KOPT-K1 (cell line): ENCODE measurements around the gene MYOM3.

Source experiments
- H3K27ac ChIP-seq: fragments of 200-600 bp; sonication (generic); 2 replicates; pipeline ENCODE4 v1.5.1; 2016; ENCODE audit warnings: antibody characterized with exemption, mild to moderate bottlenecking, low read depth, low read length; ENCODE audit not compliant: poor library complexity, severe bottlenecking
- H3K36me3 ChIP-seq: fragments of 200-600 bp; sonication (generic); 2 replicates; pipeline ENCODE4 v1.5.1; 2017; ENCODE audit warnings: antibody characterized with exemption, mild to moderate bottlenecking, low read length, moderate library complexity; ENCODE audit not compliant: insufficient read depth
- H3K9me3 ChIP-seq: fragments of 200-600 bp; sonication (generic); 2 replicates; pipeline ENCODE4 v1.5.1; 2017; ENCODE audit warnings: antibody characterized with exemption, low read length, mild to moderate bottlenecking; ENCODE audit not compliant: insufficient read depth, poor library complexity, severe bottlenecking

Gene MYOM3

GRCh38 chr1:24111996-24112779 is at the start of gene MYOM3:
Gene MYOM3, minus strand, starts transcription at chr1:24112135. Its CDS starts 3,499 bp downstream, at chr1:24108636.
- Histone ChIP-seq H3K9me3 (no peaks in the 10 kb centered on the region), H3K36me3 (no peaks in the 10 kb centered on the region), H3K27ac (no peak within 1 kb of the TSS)

DNA sequence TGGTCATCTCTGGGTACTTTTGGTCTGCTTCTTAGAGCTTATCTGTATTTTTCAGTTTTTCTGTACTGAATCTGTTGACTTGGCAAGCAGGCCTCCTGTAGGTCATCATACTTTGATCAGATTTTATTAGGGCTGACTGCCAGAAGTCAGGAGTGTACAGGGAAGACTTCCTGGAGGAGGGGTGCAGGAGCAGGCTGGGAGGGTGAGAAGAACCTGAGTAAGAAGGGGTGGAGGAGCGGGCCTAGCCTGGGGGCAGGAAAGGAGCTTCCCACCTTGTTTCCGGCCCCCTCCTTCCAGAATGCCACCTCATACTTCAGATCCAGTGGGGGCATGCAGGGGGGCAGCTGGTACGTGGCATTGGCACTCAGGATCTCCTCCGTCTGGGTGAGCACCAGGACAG is 49.3 kb upstream of the MYOM3 start:
- Histone ChIP-seq H3K36me3 (no peaks in the 10 kb centered on the region), H3K27ac (no peak overlapping the region), H3K9me3 (no peaks in the 10 kb centered on the region)

DNA sequence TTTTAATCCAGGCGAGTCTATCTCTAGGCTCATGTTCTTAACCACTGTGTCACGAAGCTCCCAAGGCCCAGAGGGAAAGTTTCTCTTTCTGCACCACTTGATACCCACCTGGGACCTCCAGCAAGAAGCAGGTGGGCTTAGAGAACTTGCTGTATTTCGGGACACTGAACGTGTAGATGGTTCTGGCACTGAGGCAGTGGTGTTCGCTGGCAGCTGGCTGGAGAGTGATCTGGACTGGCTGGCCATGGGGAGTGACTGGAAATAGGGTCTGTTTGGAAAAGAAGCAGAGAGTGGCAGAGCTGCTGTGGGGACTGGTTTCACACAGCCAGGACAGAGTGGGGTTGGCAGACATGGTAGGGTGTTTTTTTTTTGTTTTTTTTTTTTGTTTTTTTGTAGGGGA is 47.4 kb upstream of the MYOM3 start:
- Histone ChIP-seq H3K27ac (no peak overlapping the region), H3K9me3 (no peaks in the 10 kb centered on the region), H3K36me3 (no peaks in the 10 kb centered on the region)

DNA sequence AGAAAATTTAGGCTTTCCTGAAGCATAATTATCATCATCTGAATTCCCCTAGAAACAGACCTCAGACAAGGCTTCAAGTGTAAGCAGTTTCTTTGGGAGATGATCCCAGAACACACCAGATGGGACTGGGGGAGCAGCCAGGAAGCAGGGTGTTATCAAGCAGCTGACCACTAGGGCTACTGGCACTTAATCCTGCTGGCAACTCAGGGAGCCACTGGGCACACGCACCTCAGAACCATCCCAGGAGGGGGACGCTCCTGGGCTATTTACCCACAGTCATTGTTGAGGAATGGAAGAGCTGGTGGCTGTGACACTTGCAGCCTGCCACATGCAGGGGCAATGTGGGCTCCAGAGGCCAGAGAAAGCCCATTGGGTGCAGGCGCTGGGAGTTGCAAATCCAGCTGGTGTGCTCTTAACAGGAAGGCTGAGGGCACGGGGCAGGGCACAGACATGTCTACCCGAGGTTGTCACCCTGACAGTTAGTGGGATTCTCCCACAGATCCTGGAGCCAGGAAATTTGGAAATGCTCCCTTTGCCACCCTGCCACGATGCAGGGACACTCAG is 46.1 kb upstream of the MYOM3 start:
- Histone ChIP-seq H3K9me3 (no peaks in the 10 kb centered on the region), H3K27ac (no peak overlapping the region), H3K36me3 (no peaks in the 10 kb centered on the region)

- Histone ChIP-seq H3K27ac (no peak overlapping the region), H3K9me3 (no peaks in the 10 kb centered on the region), H3K36me3 (no peaks in the 10 kb centered on the region)
Observed at GRCh38 chr1:24156542-24157260, 44.8 kb upstream of the MYOM3 start.

- no peaks in the 10 kb centered on the region for H3K9me3 ChIP-seq
- H3K27ac ChIP-seq: no peak overlapping the region
- H3K36me3 ChIP-seq: no peaks in the 10 kb centered on the region
Observed at GRCh38 chr1:24155011-24155782, 43.3 kb upstream of the MYOM3 start.

DNA sequence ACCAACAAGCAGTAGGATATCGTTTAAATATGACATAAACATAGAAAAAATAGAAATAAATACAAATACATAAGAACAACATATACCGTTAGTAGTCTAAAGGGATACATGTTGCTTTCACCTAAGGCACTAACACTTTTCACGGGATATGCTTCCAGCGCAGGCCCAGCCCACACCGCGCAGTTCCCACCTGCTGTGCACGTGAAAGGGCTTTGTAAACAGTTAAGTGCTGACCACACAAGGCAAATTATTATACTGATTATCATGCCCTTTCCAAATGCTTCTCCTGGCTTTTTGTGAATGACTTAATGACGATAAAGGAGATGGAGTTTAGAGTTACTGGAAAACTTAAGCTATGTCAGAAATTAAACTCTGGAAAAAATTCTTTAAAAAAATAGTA is 42.3 kb upstream of the MYOM3 start:
- H3K27ac ChIP-seq: no peak overlapping the region

GRCh38 chr1:24152631-24153494 is 40.9 kb upstream of the MYOM3 start:
- H3K27ac ChIP-seq: no peak overlapping the region
- no peaks in the 10 kb centered on the region for H3K36me3 ChIP-seq
- H3K9me3 ChIP-seq: no peaks in the 10 kb centered on the region

More for the DNA sequence above, 42.3 kb upstream of the MYOM3 start:
- Histone ChIP-seq H3K36me3 (no peaks in the 10 kb centered on the region), H3K9me3 (no peaks in the 10 kb centered on the region)

DNA sequence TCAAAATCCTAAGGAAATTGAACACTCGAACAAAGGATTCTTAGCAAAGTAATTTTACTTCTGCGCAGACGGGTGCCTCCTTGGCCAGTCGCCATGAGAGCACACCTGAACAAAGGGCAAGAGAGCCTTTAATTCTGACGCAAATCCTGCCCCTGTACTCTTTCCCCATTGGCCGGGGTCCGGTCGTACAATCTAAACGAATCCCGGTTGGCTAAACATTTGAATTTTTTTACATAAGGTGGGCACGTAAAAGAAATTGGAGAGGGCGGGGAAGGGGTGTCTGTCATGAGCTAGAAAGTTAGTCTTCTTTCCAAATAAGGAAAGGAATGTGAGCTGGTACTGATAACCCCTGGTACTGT is 39.2 kb upstream of the MYOM3 start:
- Histone ChIP-seq H3K27ac (no peak overlapping the region), H3K9me3 (no peaks in the 10 kb centered on the region), H3K36me3 (no peaks in the 10 kb centered on the region)

GRCh38 chr1:24150234-24151174 is 38.6 kb upstream of the MYOM3 start:
- no peaks in the 10 kb centered on the region for H3K9me3 ChIP-seq
- no peak overlapping the region for H3K27ac ChIP-seq
- no peaks in the 10 kb centered on the region for H3K36me3 ChIP-seq

DNA sequence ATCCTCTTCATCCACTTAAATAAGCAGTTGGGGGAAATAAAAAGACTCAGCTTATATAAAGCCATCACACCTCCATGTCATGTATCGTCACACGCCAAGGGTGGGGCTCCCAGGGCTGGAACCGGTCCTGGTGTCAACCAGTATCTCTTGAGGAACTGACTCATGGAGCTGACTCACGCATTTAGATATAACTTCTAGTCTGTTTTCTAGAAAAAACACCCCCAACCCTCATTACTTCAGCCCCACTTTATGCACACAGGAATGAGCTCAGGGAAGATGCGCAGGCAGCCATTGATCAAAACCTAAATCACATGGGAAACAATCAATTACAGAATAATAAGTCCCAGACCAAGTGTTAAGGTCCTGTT is 37.9 kb upstream of the MYOM3 start:
- no peaks in the 10 kb centered on the region for H3K36me3 ChIP-seq
- H3K27ac ChIP-seq: no peak overlapping the region
- no peaks in the 10 kb centered on the region for H3K9me3 ChIP-seq

DNA sequence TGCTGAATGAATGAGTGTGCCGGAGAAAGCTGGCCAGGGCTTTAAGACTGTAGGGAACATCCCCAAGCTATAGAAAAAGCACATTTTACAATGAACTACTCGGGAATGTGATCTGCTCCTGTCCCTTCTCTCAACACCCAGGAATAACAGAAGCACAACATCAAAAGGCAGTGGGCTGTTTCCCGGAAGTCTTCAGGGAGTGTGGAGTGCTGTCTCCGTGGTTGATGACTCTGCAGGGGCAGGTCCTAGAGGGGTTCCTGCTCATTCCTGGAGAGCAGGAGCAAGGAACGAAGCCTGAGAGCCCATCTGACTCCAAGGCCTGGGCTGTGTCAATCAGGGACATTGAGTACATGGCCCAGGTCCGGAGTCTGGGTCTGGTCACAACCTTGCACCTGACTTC is 35.9 kb upstream of the MYOM3 start:
- H3K27ac ChIP-seq: no peak overlapping the region
- H3K9me3 ChIP-seq: no peaks in the 10 kb centered on the region
- no peaks in the 10 kb centered on the region for H3K36me3 ChIP-seq

DNA sequence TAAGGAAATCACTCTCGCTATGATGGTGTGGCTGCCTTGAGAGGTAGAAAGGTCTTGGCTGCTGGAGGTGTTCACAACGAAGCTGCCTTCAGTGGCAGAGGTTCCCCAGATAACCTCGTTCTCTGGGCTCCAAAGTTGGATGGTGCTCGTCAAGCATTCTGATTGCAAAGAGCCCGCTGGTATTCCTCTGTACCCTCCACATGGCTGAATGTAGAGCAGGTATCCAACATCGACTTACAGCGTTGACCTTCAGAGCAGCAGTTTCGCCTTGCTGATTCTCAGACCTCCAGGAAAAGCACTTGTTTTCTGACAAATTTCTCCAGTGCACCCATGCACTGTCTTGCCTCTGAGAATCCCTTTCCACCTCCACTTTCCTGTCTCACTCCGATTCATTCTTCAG is 35.3 kb upstream of the MYOM3 start:
- no peaks in the 10 kb centered on the region for H3K9me3 ChIP-seq

More for the DNA sequence above, 35.3 kb upstream of the MYOM3 start:
- no peaks in the 10 kb centered on the region for H3K36me3 ChIP-seq
- no peak overlapping the region for H3K27ac ChIP-seq
